ENCODE results near the gene SCAI.

DNA sequence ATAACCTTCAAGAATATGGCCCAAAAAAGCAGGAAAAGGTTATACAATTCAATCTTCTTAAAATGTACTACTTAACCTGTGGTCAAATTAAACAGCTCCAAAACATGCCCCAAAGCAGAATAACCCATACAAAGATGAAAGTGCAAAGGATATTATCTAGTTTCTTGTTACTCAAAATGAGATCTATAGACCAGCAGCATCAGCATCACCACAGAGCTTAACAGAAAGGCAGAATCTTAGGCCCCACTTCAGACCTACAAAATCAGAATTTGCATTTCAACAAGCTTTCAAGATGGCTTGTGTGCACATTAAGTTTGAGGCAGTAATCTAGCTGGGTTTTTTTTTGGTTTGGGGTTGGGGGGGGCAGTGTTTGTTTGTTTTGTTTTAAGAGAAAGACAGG, 54.0 kb downstream of the SCAI start:
- TF ChIP-seq, protein P1, sequence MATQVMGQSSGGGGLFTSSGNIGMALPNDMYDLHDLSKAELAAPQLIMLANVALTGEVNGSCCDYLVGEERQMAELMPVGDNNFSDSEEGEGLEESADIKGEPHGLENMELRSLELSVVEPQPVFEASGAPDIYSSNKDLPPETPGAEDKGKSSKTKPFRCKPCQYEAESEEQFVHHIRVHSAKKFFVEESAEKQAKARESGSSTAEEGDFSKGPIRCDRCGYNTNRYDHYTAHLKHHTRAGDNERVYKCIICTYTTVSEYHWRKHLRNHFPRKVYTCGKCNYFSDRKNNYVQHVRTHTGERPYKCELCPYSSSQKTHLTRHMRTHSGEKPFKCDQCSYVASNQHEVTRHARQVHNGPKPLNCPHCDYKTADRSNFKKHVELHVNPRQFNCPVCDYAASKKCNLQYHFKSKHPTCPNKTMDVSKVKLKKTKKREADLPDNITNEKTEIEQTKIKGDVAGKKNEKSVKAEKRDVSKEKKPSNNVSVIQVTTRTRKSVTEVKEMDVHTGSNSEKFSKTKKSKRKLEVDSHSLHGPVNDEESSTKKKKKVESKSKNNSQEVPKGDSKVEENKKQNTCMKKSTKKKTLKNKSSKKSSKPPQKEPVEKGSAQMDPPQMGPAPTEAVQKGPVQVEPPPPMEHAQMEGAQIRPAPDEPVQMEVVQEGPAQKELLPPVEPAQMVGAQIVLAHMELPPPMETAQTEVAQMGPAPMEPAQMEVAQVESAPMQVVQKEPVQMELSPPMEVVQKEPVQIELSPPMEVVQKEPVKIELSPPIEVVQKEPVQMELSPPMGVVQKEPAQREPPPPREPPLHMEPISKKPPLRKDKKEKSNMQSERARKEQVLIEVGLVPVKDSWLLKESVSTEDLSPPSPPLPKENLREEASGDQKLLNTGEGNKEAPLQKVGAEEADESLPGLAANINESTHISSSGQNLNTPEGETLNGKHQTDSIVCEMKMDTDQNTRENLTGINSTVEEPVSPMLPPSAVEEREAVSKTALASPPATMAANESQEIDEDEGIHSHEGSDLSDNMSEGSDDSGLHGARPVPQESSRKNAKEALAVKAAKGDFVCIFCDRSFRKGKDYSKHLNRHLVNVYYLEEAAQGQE (IDR thresholded peaks at IDR 0.05; ENCODE audit: insufficient read depth in 1 of 2, low read depth in 2 of 2, low read length in 2 of 2) = no peak
- TF ChIP-seq FOXP2 (optimal IDR thresholded peaks at IDR 0.05; ENCODE audit: borderline replicate concordance, extremely low read depth, extremely low read length, insufficient read depth) (no peak), TAF1 (IDR thresholded peaks at IDR 0.05; ENCODE audit: borderline replicate concordance, insufficient read depth, low read length) (no peak)
